ENCODE measurements around the gene ATP5F1D. TPM values are rescaled to one million over a fixed set of nuclear protein-coding genes. Genes with fewer than 3 reads are reported as not detected.

ATP5F1D gene
- total and polyA plus RNA-seq, 2 of the 13 experiments (the other 11 are each of a cell fraction or from before 2014, with no cell fraction given): 39.4 to 78.7 TPM

- TF ChIP-seq RFX3 (CRISPR knock-in tag; IDR thresholded peaks at IDR 0.05): no peak
- no peak for TF ChIP-seq EHMT2 (IDR thresholded peaks at IDR 0.05; ENCODE audit: borderline replicate concordance, low read depth, low read length)
- 0 out of 2 replicates have a peak, but pooled peaks have one; percentile 17 for TF ChIP-seq DZIP1 (CRISPR knock-in tag; IDR thresholded peaks at IDR 0.05)
- no peak for TF ChIP-seq WIZ (CRISPR knock-in tag; IDR thresholded peaks at IDR 0.05)
- no peak for TF ChIP-seq HDAC6 (IDR thresholded peaks at IDR 0.05; ENCODE audit: low read depth, low read length)
- TF ChIP-seq ZNF34 (CRISPR knock-in tag; IDR thresholded peaks at IDR 0.05; ENCODE audit: borderline replicate concordance): no peak
- TF ChIP-seq HOXA9 (CRISPR knock-in tag; IDR thresholded peaks at IDR 0.05; ENCODE audit: borderline replicate concordance): no peak; the same call in 1 of the 2 replicates
- no peak for TF ChIP-seq ZNF350 (CRISPR knock-in tag; IDR thresholded peaks at IDR 0.05; ENCODE audit: borderline replicate concordance, low read depth)
- 0 out of 2 replicates have a peak, but pooled peaks have one; percentile 21 for TF ChIP-seq U2AF2 (IDR thresholded peaks at IDR 0.05; ENCODE audit: low read depth, low read length)
- no peak; the same call in 1 of the 2 replicates for TF ChIP-seq MXD3 (CRISPR knock-in tag; IDR thresholded peaks at IDR 0.05)
- peak; percentile 78 for TF ChIP-seq BORCS8-MEF2B (CRISPR knock-in tag; IDR thresholded peaks at IDR 0.05)
- TF ChIP-seq MLLT10 (CRISPR knock-in tag; IDR thresholded peaks at IDR 0.05): no peak
- TF ChIP-seq PRDM15 (CRISPR knock-in tag; IDR thresholded peaks at IDR 0.05): no peak
- TF ChIP-seq ZNF33A (CRISPR knock-in tag; IDR thresholded peaks at IDR 0.05; ENCODE audit: borderline replicate concordance): no peak
- TF ChIP-seq ZBTB38 (CRISPR knock-in tag; IDR thresholded peaks at IDR 0.05): no peak
- TF ChIP-seq AHDC1 (CRISPR knock-in tag; IDR thresholded peaks at IDR 0.05; ENCODE audit: borderline replicate concordance): no peak
These were observed 33.9 kb downstream of the ATP5F1D start, which contains the start of gene FAM174C (continued) for GRCh38 chr19:1275260-1275975.

Measured in HepG2 (cell line).